RWPE2 (cell line): ENCODE measurements around the gene QRSL1.
"Not testable (repeated sequence)": the region's sequence is repeated elsewhere in the genome, so short reads cannot be mapped to it uniquely, and the experiment has no call there.

Source experiments
- ATAC-seq: fragments of 200-7000 bp; cut with Tn5 transposase; 3 replicates; pipeline ENCODE4 v1.9.1; 2021; ENCODE audit warnings: low read depth
- DNase-seq: peaks from one replicate; pipeline ENCODE4 v3.0.0-alpha.2; 2020; ENCODE audit warnings: low spot score
- H3K27ac ChIP-seq: fragments of 450-650 bp; 2 replicates; pipeline ENCODE4 v1.5.1; 2017; ENCODE audit warnings: mild to moderate bottlenecking; ENCODE audit not compliant: poor library complexity, severe bottlenecking
- H3K27me3 ChIP-seq: fragments of 250-450 bp; sonication (Bioruptor Pico); 2 replicates; pipeline ENCODE4 v1.5.1; 2021; ENCODE audit warnings: mild to moderate bottlenecking, moderate library complexity; ENCODE audit not compliant: insufficient read depth, poor library complexity, severe bottlenecking
- H3K36me3 ChIP-seq: fragments of 250-450 bp; sonication (Bioruptor Pico); 2 replicates; pipeline ENCODE4 v1.5.1; 2020; ENCODE audit warnings: low read depth, mild to moderate bottlenecking, moderate library complexity
- H3K4me1 ChIP-seq: fragments of 250-450 bp; sonication (Bioruptor Pico); 2 replicates; pipeline ENCODE4 v1.5.1; 2021; ENCODE audit warnings: mild to moderate bottlenecking, moderate library complexity; ENCODE audit not compliant: insufficient read depth, poor library complexity, severe bottlenecking
- H3K4me3 ChIP-seq: fragments of 250-450 bp; sonication (Bioruptor Pico); 2 replicates; pipeline ENCODE4 v1.5.1; 2021; ENCODE audit warnings: mild to moderate bottlenecking, moderate library complexity; ENCODE audit not compliant: severe bottlenecking
- H3K9me3 ChIP-seq: fragments of 250-450 bp; sonication (Bioruptor Pico); 2 replicates; pipeline ENCODE4 v1.5.1; 2021; ENCODE audit warnings: mild to moderate bottlenecking, moderate library complexity; ENCODE audit not compliant: severe bottlenecking
- TF ChIP-seq, protein P1 (sequence below): fragments of 450-650 bp; IDR thresholded peaks from one replicate; pipeline ENCODE4 v1.5.1; 2017; ENCODE audit warnings: mild to moderate bottlenecking, moderate library complexity; ENCODE audit not compliant: poor library complexity, severe bottlenecking

The QRSL1 gene, protein sequence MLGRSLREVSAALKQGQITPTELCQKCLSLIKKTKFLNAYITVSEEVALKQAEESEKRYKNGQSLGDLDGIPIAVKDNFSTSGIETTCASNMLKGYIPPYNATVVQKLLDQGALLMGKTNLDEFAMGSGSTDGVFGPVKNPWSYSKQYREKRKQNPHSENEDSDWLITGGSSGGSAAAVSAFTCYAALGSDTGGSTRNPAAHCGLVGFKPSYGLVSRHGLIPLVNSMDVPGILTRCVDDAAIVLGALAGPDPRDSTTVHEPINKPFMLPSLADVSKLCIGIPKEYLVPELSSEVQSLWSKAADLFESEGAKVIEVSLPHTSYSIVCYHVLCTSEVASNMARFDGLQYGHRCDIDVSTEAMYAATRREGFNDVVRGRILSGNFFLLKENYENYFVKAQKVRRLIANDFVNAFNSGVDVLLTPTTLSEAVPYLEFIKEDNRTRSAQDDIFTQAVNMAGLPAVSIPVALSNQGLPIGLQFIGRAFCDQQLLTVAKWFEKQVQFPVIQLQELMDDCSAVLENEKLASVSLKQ

GRCh38 chr6:106629103-106629858, at the start of gene QRSL1, which contains the start of gene RTN4IP1:
Gene QRSL1 (plus strand): TSS chr6:106629578. CDS start chr6:106629682, 104 bp downstream.
Gene RTN4IP1 (minus strand): TSS chr6:106629498. CDS start chr6:106629021, 477 bp downstream.
- TF ChIP-seq, protein P1, sequence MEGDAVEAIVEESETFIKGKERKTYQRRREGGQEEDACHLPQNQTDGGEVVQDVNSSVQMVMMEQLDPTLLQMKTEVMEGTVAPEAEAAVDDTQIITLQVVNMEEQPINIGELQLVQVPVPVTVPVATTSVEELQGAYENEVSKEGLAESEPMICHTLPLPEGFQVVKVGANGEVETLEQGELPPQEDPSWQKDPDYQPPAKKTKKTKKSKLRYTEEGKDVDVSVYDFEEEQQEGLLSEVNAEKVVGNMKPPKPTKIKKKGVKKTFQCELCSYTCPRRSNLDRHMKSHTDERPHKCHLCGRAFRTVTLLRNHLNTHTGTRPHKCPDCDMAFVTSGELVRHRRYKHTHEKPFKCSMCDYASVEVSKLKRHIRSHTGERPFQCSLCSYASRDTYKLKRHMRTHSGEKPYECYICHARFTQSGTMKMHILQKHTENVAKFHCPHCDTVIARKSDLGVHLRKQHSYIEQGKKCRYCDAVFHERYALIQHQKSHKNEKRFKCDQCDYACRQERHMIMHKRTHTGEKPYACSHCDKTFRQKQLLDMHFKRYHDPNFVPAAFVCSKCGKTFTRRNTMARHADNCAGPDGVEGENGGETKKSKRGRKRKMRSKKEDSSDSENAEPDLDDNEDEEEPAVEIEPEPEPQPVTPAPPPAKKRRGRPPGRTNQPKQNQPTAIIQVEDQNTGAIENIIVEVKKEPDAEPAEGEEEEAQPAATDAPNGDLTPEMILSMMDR = no peak
- ATAC-seq = peak; percentile 97
- H3K4me3 ChIP-seq = peak within 1 kb of the TSS; percentile 58
- peak within 1 kb of the TSS; percentile 46 for H3K27ac ChIP-seq
- H3K36me3 ChIP-seq = 0 out of 2 replicates have a peak, but pooled peaks cover 5% of the 10 kb centered on the region
- DNase-seq = peak; percentile 72
- no peaks in the 10 kb centered on the region for H3K9me3 ChIP-seq
- no peaks in the 10 kb centered on the region for H3K27me3 ChIP-seq
- no peaks in the 10 kb centered on the region for H3K4me1 ChIP-seq

- TF ChIP-seq, protein P1 = no peak
- H3K9me3 ChIP-seq = no peaks in the 10 kb centered on the region
- DNase-seq (no peak), ATAC-seq (no peak)
- H3K4me3 ChIP-seq = no peak overlapping the region
- H3K4me1 ChIP-seq = no peaks in the 10 kb centered on the region
- H3K27me3 ChIP-seq = no peaks in the 10 kb centered on the region
- peaks cover 2% of the 10 kb centered on the region for H3K36me3 ChIP-seq
- no peak overlapping the region for H3K27ac ChIP-seq
Observed at GRCh38 chr6:106581468-106581867, 47.9 kb upstream of the QRSL1 start.

GRCh38 chr6:106586815-106587415, 42.5 kb upstream of the QRSL1 start:
- ATAC-seq (peak; percentile 62; the same call in 2 of the 3 replicates), DNase-seq (no peak)
- no peak overlapping the region for H3K4me3 ChIP-seq
- no peak overlapping the region for H3K27ac ChIP-seq
- peaks cover 4% of the 10 kb centered on the region for H3K36me3 ChIP-seq
- TF ChIP-seq, protein P1 = no peak
- no peaks in the 10 kb centered on the region for H3K9me3 ChIP-seq
- no peaks in the 10 kb centered on the region for H3K27me3 ChIP-seq
- H3K4me1 ChIP-seq = no peaks in the 10 kb centered on the region

DNA sequence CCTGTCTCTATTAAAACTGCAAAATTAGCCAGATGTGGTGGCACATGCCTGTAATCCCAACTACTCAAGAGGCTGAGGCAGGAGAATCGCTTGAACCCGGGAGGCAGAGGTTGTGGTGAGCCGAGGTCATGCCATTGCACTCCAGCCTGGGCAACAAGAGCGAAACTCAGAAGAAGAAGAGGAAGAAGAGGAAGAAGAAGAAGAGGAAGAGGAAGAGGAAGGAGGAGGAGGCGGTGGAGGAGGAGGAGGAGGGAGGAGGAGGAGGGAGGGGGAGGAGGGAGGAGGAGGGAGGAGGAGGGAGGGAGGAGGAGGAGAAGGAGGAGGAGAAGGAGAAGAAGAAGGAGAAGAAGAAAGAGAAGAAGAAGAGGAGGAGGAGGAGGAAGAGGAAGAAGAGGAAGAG, 40.4 kb upstream of the QRSL1 start:
- DNase-seq, H3K4me3 ChIP-seq, H3K36me3 ChIP-seq, ATAC-seq, H3K9me3 ChIP-seq, H3K4me1 ChIP-seq, H3K27me3 ChIP-seq, H3K27ac ChIP-seq: not testable (repeated sequence)

- Histone ChIP-seq H3K36me3 (peaks cover 4% of the 10 kb centered on the region), H3K4me1 (no peaks in the 10 kb centered on the region), H3K4me3 (no peak overlapping the region), H3K27ac (peak overlapping the region; percentile 2), H3K27me3 (no peaks in the 10 kb centered on the region), H3K9me3 (no peaks in the 10 kb centered on the region)
- DNase-seq (no peak), ATAC-seq (peak; percentile 78)
- TF ChIP-seq, protein P1 = no peak
Observed at GRCh38 chr6:106591111-106591825, 38.1 kb upstream of the QRSL1 start.
